Measurements from ENCODE around the gene CAND1.

The CAND1 gene

GRCh38 chr12:67268896-67269632 lies at the start of gene CAND1:
Gene CAND1 (plus strand): TSS chr12:67269358. CDS start chr12:67269718, 360 bp downstream.
- DNase-seq (ENCODE audit: low read depth in 2 of 2) = peak; percentile 88 to 93

GRCh38 chr12:67220065-67220464 lies 49.1 kb upstream of the CAND1 start:
- DNase-seq (ENCODE audit: low read depth in 2 of 2) = no peak

- no peak for DNase-seq (ENCODE audit: low read depth in 2 of 2)
These were observed 46.9 kb upstream of the CAND1 start for GRCh38 chr12:67222302-67222701.

- no peak for DNase-seq (ENCODE audit: low read depth in 2 of 2)
These were observed 45.9 kb upstream of the CAND1 start for GRCh38 chr12:67223225-67223624.

GRCh38 chr12:67237231-67237630 lies 31.9 kb upstream of the CAND1 start:
- DNase-seq (ENCODE audit: low read depth in 2 of 2) = no peak

DNA sequence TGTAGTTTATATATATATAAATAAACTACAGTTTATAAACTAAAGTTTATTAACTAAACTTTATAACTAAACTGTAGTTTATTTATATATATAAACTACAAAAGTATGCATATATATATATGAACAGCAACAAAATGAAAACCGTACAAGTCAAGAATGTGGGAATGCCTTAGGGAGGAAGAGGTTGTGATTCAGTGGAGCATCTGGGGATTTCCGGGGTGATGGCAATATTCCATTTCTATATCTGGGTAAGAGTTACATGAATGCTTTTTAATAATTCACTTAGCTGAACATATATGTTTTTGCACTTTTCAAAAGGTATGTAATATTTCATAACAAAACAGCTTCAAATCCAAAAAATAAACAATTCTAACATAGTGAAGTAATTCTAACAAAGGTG lies 30.1 kb upstream of the CAND1 start:
- DNase-seq (ENCODE audit: low read depth in 2 of 2) = no peak

DNA sequence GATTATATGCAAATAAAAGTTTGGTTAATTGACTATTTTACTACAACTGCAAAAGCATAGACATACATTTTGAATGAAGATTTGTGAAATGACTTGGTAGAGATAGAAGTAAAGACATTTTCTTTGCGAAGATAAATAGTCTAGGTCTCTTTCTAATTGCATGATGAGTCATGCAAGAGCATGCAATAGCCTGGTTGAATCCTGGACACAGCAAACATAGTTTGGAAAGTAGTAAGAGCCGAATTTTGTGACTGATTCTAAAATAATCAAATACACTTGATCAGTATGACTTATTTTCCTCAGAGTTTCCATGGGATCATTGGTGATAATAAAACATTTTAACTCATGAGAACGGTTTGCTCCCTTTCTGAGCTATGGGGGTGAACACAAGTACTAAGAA lies 27.7 kb upstream of the CAND1 start:
- no peak for DNase-seq (ENCODE audit: low read depth in 2 of 2)

DNA sequence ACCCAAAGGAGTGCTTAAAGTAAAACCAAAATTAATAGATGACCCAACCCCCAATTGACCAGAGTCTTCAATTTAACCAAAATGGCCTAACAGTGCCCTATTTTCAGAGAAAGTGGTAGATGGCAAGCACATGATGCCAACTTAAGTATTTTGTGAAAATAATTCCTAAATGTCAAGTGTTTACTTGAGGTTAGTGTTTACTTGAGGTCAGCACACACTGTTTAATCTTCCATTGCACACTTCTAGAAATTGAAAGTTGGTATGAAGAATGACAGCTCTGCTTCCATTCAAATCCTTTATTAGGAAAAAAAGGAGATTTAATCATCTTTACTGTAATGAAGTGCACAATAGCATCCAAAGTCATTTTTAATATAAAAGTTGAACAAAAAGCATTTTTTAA lies 25.9 kb upstream of the CAND1 start:
- no peak for DNase-seq (ENCODE audit: low read depth in 2 of 2)

- no peak for DNase-seq (ENCODE audit: low read depth in 2 of 2)
These were observed 23.6 kb upstream of the CAND1 start for GRCh38 chr12:67245571-67245970.

GRCh38 chr12:67251012-67251411 lies 18.1 kb upstream of the CAND1 start:
- DNase-seq (ENCODE audit: low read depth in 2 of 2) = no peak

DNA sequence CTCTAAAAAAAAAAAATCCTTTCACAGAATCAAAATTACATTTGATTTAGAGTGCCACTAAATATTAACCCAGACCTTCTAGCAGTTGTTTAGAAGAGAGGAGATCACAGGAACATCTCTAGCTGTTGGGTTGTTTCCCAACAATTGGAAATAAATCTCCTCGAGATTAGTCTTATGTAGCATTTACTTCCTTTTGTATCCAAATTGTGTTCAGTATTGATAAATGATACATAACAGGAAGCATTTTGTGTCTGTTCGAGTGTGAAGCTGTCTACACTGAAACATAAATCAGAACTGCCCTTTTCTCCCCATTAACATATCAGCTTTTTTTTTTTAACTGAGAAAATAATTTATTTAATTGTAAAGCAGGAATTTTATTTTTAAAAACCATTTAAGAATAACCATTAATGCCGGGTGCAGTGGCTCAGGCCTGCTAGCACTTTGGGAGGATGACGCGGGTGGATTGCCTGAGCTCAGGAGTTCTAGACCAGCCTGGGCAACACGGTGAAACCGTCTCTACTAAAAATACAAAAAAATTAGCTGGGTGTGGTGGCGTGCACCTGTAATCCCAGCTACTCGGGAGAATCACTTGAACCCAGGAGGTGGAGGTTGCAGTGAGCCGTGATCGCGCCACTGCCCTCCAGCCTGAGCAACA lies 14.7 kb upstream of the CAND1 start:
- no peak for DNase-seq (ENCODE audit: low read depth in 2 of 2)

GRCh38 chr12:67256649-67257048 lies 12.5 kb upstream of the CAND1 start:
- DNase-seq (ENCODE audit: low read depth in 2 of 2) = no peak

DNA sequence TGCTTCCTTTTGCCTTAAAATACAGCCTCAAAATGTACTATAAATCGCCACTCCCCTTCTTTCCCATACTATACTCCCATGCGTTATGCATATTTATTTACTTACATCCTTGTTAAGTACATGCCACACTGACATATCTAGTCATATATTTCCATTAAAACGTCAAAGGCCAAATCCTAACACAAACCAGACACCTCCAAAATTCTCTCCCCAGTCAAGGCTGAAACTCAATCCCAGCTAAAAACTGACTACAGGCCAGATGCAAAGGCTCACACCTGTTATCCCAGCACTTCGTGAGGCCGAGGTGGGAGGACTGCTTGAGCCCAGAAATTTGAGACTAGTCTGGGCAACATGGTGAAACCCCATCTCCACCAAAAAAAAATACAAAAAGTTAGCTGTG lies 5.7 kb upstream of the CAND1 start:
- no peak for DNase-seq (ENCODE audit: low read depth in 2 of 2)

- DNase-seq (ENCODE audit: low read depth in 2 of 2) = peak; percentile 74 to 76
These were observed 743 bp upstream of the CAND1 start for GRCh38 chr12:67268335-67268895.

- peak; percentile 14 to 18 for DNase-seq (ENCODE audit: low read depth in 2 of 2)
These were observed 745 bp downstream of the CAND1 start for GRCh38 chr12:67269633-67270573.

GRCh38 chr12:67270622-67271021 lies 1.5 kb downstream of the CAND1 start:
- no peak for DNase-seq (ENCODE audit: low read depth in 2 of 2)

DNA sequence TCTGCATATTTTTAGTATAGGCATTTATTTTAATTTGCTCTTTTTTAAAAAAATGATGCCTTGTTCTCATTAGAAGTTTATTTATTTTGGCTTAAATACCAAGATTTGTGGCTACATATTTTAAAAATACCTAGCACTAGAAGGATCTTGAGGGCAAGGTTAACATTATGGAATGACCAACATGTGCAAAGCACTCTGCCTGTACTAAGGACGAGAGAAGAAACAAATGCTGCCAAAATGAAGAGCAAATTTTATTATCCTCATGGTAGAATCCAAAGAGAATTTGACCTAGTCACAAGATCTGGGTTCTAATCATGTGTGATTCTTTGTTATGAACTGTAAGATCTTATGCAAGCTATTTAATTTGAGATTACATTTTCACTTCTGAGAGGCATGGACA lies 2.8 kb downstream of the CAND1 start:
- DNase-seq (ENCODE audit: low read depth in 2 of 2) = no peak

DNA sequence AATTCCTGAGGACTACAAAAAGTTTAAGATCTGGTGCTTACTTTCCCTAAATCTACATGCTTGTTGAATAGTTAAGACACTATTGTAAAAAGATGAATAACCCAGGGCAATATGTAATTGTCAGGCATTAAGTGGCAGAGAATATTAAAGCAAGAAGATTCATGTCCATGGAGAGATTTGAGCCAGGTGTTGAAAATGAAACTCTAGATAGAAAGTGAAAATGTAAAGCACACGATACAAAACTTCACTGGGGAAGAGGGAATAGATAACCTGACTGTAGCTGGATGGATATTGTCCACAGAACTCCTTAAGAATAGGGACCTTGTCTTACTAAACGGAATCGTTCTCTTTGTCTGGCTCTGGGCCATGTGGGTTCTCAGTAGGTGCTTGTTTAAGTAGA lies 5.0 kb downstream of the CAND1 start:
- DNase-seq (ENCODE audit: low read depth in 2 of 2) = no peak

GRCh38 chr12:67275380-67275913 lies 6.3 kb downstream of the CAND1 start:
- DNase-seq (ENCODE audit: low read depth in 2 of 2) = no peak

- DNase-seq (ENCODE audit: low read depth in 2 of 2) = no peak
These were observed 7.3 kb downstream of the CAND1 start for GRCh38 chr12:67276421-67276820.

GRCh38 chr12:67279637-67280036 lies 10.5 kb downstream of the CAND1 start:
- DNase-seq (ENCODE audit: low read depth in 2 of 2) = no peak

- DNase-seq (ENCODE audit: low read depth in 2 of 2) = no peak
These were observed 10.9 kb downstream of the CAND1 start for GRCh38 chr12:67280088-67280487.

Measured in stimulated activated CD8-positive, alpha-beta memory T cell treated with anti-CD3 and anti-CD28 coated beads, Interleukin-15, amount 100 ng/mL, for 48 hours (primary cell).